HG03439 (cell line): ENCODE measurements around the gene REV3L.

ENCODE experiments used
- ATAC-seq: cut with Tn5 transposase; IDR thresholded peaks from one replicate; pipeline ENCODE4 v1.9.1; 2021; ENCODE audit warnings: mild to moderate bottlenecking, moderate library complexity; ENCODE audit not compliant: unreplicated experiment

The REV3L gene

GRCh38 chr6:111471958-111472357 is 11.1 kb downstream of the REV3L start:
- no peak for ATAC-seq

- ATAC-seq: no peak
Measured at GRCh38 chr6:111471533-111471932, 11.5 kb downstream of the REV3L start.

GRCh38 chr6:111470991-111471390 is 12.0 kb downstream of the REV3L start:
- no peak for ATAC-seq

- no peak for ATAC-seq
Measured at GRCh38 chr6:111469543-111469942, 13.5 kb downstream of the REV3L start.

- no peak for ATAC-seq
Measured at GRCh38 chr6:111468329-111469012, 14.5 kb downstream of the REV3L start.

GRCh38 chr6:111464184-111464583 is 18.8 kb downstream of the REV3L start:
- no peak for ATAC-seq

- no peak for ATAC-seq
Measured at GRCh38 chr6:111462770-111463391, 20.1 kb downstream of the REV3L start.

GRCh38 chr6:111461860-111462259 is 21.2 kb downstream of the REV3L start:
- ATAC-seq: no peak

- no peak for ATAC-seq
Measured at GRCh38 chr6:111458670-111459232, 24.3 kb downstream of the REV3L start.

- no peak for ATAC-seq
Measured at GRCh38 chr6:111456208-111456607, 26.8 kb downstream of the REV3L start.

GRCh38 chr6:111450636-111451035 is 32.4 kb downstream of the REV3L start:
- ATAC-seq: no peak

GRCh38 chr6:111450087-111450486 is 32.9 kb downstream of the REV3L start:
- ATAC-seq: no peak

GRCh38 chr6:111449129-111449528 is 33.9 kb downstream of the REV3L start:
- ATAC-seq: no peak

GRCh38 chr6:111447051-111447450 is 36.0 kb downstream of the REV3L start:
- ATAC-seq: no peak

- ATAC-seq: no peak
Measured at GRCh38 chr6:111445861-111446267, 37.2 kb downstream of the REV3L start.

- no peak for ATAC-seq
Measured at GRCh38 chr6:111444794-111445193, 38.2 kb downstream of the REV3L start.

- no peak for ATAC-seq
Measured at GRCh38 chr6:111441678-111442243, 41.3 kb downstream of the REV3L start.

- no peak for ATAC-seq
Measured at GRCh38 chr6:111439171-111439570, 43.8 kb downstream of the REV3L start.

- no peak for ATAC-seq
Measured at GRCh38 chr6:111437573-111437972, 45.4 kb downstream of the REV3L start.

GRCh38 chr6:111432511-111432910 is 50.5 kb downstream of the REV3L start:
- ATAC-seq: no peak

GRCh38 chr6:111430605-111431376 is 52.2 kb downstream of the REV3L start:
- no peak for ATAC-seq
